HepG2 (cell line): Measurements from ENCODE around the gene GAN. TPM values are rescaled to one million over a fixed set of nuclear protein-coding genes. Genes with fewer than 3 reads are reported as not detected.
A peak's percentile ranks its signal among the peaks of the same experiment; 100 is the strongest.

Source experiments
- AGO2 ChIP-seq: fragments of 200-400 bp; formaldehyde crosslinking; optimal IDR thresholded peaks from 2 replicates; pipeline ENCODE3; 2017; ENCODE audit warnings: mild to moderate bottlenecking, low read depth, low read length, moderate library complexity
- ARID2 ChIP-seq: sonication (generic); formaldehyde crosslinking; IDR thresholded peaks from 2 replicates; pipeline ENCODE4 v1.8.1; 2022; ENCODE audit warnings: mild to moderate bottlenecking, missing genetic modification reagents, borderline replicate concordance
- ARID3A ChIP-seq: IDR thresholded peaks from 2 replicates; pipeline ENCODE4 v1.6.1; 2012; ENCODE audit warnings: low read depth, low read length, improper control_type of control experiment
- BORCS8-MEF2B ChIP-seq: sonication (generic); formaldehyde crosslinking; IDR thresholded peaks from 2 replicates; pipeline ENCODE4 v1.8.0; 2022; ENCODE audit warnings: mild to moderate bottlenecking, missing genetic modification reagents
- GABPA ChIP-seq, 2 experiments: IDR thresholded peaks; 2 replicates each; pipeline ENCODE4 v1.6.1; 2011 to 2016; ENCODE audit warnings: low read depth in 2 of 2, low read length in 1 of 2, missing biosample characterization in 1 of 2, missing genetic modification characterization in 1 of 2
- HCFC1 ChIP-seq: fragments of 150-350 bp; IDR thresholded peaks from 2 replicates; pipeline ENCODE4 v1.6.1; 2014; ENCODE audit warnings: low read depth, low read length
- HMG20B ChIP-seq: conservative IDR thresholded peaks from 2 replicates; pipeline ENCODE4 v1.6.1; 2016; ENCODE audit warnings: missing genetic modification reagents, missing compliant biosample characterization
- HOXA7 ChIP-seq: sonication (generic); formaldehyde crosslinking; IDR thresholded peaks from 2 replicates; pipeline ENCODE4 v1.8.1; 2022; ENCODE audit warnings: mild to moderate bottlenecking, missing genetic modification reagents, moderate library complexity
- MAX ChIP-seq: IDR thresholded peaks from 2 replicates; pipeline ENCODE4 v1.6.1; 2012; ENCODE audit warnings: inconsistent platforms
- POLR2A ChIP-seq, 2 experiments: IDR thresholded peaks; 2 replicates each; pipeline ENCODE4 v1.6.1; 2011; ENCODE audit warnings: low read depth in 2 of 2, low read length in 2 of 2, mild to moderate bottlenecking in 1 of 2, moderate library complexity in 1 of 2; ENCODE audit not compliant: insufficient read depth in 1 of 2
- REPIN1 ChIP-seq: sonication (generic); formaldehyde crosslinking; IDR thresholded peaks from 2 replicates; pipeline ENCODE4 v1.8.0; 2022; ENCODE audit warnings: missing genetic modification reagents, low read depth, mild to moderate bottlenecking, borderline replicate concordance
- SKI ChIP-seq: fragments of 450-650 bp; IDR thresholded peaks from one replicate; pipeline ENCODE4 v1.6.1; 2018; ENCODE audit warnings: mild to moderate bottlenecking; ENCODE audit not compliant: partially characterized antibody
- TEAD3 ChIP-seq: optimal IDR thresholded peaks from 2 replicates; pipeline ENCODE3; 2016; ENCODE audit warnings: borderline replicate concordance
- THYN1 ChIP-seq: sonication (generic); formaldehyde crosslinking; IDR thresholded peaks from 2 replicates; pipeline ENCODE4 v1.8.1; 2023; ENCODE audit warnings: low read depth, mild to moderate bottlenecking, moderate library complexity, missing genetic modification reagents, borderline replicate concordance
- ZNF136 ChIP-seq: sonication (generic); formaldehyde crosslinking; IDR thresholded peaks from 2 replicates; pipeline ENCODE4 v1.8.1; 2022; ENCODE audit warnings: low read depth, mild to moderate bottlenecking, moderate library complexity, missing genetic modification reagents
- ZNF160 ChIP-seq: sonication (generic); formaldehyde crosslinking; IDR thresholded peaks from 2 replicates; pipeline ENCODE4 v1.8.0; 2022; ENCODE audit warnings: mild to moderate bottlenecking, inconsistent platforms, missing genetic modification reagents
- ZNF329 ChIP-seq: sonication (generic); formaldehyde crosslinking; IDR thresholded peaks from 2 replicates; pipeline ENCODE4 v1.9.0; 2021; ENCODE audit warnings: low read depth, mild to moderate bottlenecking, missing genetic modification reagents
- ZNF362 ChIP-seq: sonication (generic); formaldehyde crosslinking; IDR thresholded peaks from 2 replicates; pipeline ENCODE4 v1.4.0; 2020; ENCODE audit warnings: missing genetic modification reagents, mild to moderate bottlenecking, borderline replicate concordance
- ZNF430 ChIP-seq: sonication (generic); formaldehyde crosslinking; IDR thresholded peaks from 2 replicates; pipeline ENCODE4 v1.9.0; 2021; ENCODE audit warnings: mild to moderate bottlenecking, missing genetic modification reagents
- ZNF512 ChIP-seq: sonication (generic); formaldehyde crosslinking; IDR thresholded peaks from 2 replicates; pipeline ENCODE4 v1.4.0; 2020; ENCODE audit warnings: mild to moderate bottlenecking, missing genetic modification reagents
- ZNF598 ChIP-seq: sonication (generic); formaldehyde crosslinking; IDR thresholded peaks from 2 replicates; pipeline ENCODE4 v1.5.1; 2020; ENCODE audit warnings: mild to moderate bottlenecking, missing genetic modification reagents, borderline replicate concordance
- ZSCAN22 ChIP-seq: sonication (generic); formaldehyde crosslinking; IDR thresholded peaks from 2 replicates; pipeline ENCODE4 v1.4.0; 2020; ENCODE audit warnings: mild to moderate bottlenecking, missing genetic modification reagents
- polyA plus RNA-seq, 8 experiments: library from polyadenylated mRNA; depleted of rRNA in 3 of 8; stranded (reverse) in 7 of 8; unstranded in 1 of 8; fragments of >200 nt; fragmentation: Illumina TruSeq in 4 of 8; extraction: Trizol in 4 of 8; gene quantifications; 2 replicates each; pipeline versions ENCODE4 v1.2.1 to v1.2.3, GENCODE V29; 2011 to 2016; ENCODE audit warnings: low read depth in 4 of 8, missing spikeins in 1 of 8, mixed read lengths in 1 of 8; ENCODE audit not compliant: insufficient read depth in 1 of 8
- total RNA-seq, 5 experiments: library from RNA; depleted of rRNA; stranded (reverse); fragments of >200 nt; fragmentation: Illumina TruSeq; extraction: Trizol; gene quantifications; 2 replicates each; pipeline ENCODE4 v1.2.3, GENCODE V29; 2016; ENCODE audit warnings: low read depth in 1 of 5
- TF ChIP-seq, protein P1 (sequence below): sonication (generic); formaldehyde crosslinking; IDR thresholded peaks from 2 replicates; pipeline ENCODE4 v1.5.0; 2020; ENCODE audit warnings: mild to moderate bottlenecking, missing genetic modification reagents, borderline replicate concordance

GAN gene
- total and polyA plus RNA-seq, 2 of the 13 experiments (the other 11 are each of a cell fraction or from before 2014, with no cell fraction given): 4.3 to 11.0 TPM

DNA sequence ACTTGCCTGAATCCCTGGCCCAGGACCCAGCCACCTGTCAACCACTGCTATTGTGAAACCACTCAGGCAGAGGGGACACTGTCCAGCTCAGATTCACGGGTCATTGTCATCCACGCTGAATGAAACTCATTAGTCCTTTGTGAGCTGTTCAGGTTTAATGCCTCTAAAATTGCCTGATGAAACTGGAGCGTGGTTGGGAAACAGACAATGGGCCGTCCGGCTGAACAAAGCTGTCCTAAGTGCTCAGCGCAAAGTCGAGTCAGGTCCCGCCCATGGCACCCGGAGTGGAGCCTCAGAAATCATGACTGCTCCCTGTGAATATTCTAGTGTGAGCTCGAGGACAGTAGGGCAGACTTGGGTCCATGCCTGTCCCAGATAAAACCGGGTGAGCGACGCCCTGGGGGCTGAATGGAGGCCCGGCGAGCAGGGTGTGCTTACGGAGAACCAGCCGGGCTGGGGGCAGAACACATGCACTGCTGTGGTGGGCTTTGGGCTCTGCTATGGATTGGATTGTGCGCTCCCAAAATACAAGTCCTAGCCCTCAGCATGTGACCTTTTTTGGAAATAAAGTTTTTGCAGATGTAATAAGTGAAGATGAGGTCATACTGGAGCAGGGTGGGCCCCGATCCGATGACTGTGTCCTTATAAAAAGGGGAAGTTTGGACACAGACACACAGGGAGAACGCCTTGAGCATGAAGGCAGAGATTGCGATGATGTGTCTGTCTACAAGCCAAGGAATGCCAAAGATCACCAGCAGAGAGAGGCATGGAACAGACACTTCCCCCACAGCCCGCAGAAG lies 117.0 kb downstream of the GAN start (continued):
- TF ChIP-seq ZNF362 (CRISPR knock-in tag) (no peak), AGO2 (no peak), ZNF598 (CRISPR knock-in tag) (peak; percentile 74; the same call in 1 of the 2 replicates), ARID2 (CRISPR knock-in tag) (peak; percentile 65; the same call in 1 of the 2 replicates), GABPA (IDR thresholded peaks at IDR 0.05; ENCODE audit: low read depth, low read length) (no peak), GABPA (CRISPR knock-in tag; IDR thresholded peaks at IDR 0.05; ENCODE audit: low read depth) (no peak), ZNF430 (no peak), HMG20B (no peak), ARID3A (no peak), ZNF136 (CRISPR knock-in tag) (peak; percentile 66; the same call in 1 of the 2 replicates), HCFC1 (no peak), SKI (peak; percentile 10), ZNF329 (no peak), MAX (peak; percentile 67), ZNF160 (CRISPR knock-in tag) (no peak; the same call in 1 of the 2 replicates), ZNF512 (no peak), TEAD3 (CRISPR knock-in tag) (no peak), ZSCAN22 (CRISPR knock-in tag) (no peak), BORCS8-MEF2B (CRISPR knock-in tag) (peak; percentile 50; the same call in 1 of the 2 replicates), THYN1 (no peak), HOXA7 (CRISPR knock-in tag) (no peak), REPIN1 (CRISPR knock-in tag) (0 out of 2 replicates have a peak, but pooled peaks have one; percentile 30), POLR2A (IDR thresholded peaks at IDR 0.05; ENCODE audit: insufficient read depth in 1 of 2, low read depth in 2 of 2, low read length in 2 of 2) (peak in 1 of 2 experiments; percentile 63; a peak in 2 of 4 replicates)
- TF ChIP-seq, protein P1, sequence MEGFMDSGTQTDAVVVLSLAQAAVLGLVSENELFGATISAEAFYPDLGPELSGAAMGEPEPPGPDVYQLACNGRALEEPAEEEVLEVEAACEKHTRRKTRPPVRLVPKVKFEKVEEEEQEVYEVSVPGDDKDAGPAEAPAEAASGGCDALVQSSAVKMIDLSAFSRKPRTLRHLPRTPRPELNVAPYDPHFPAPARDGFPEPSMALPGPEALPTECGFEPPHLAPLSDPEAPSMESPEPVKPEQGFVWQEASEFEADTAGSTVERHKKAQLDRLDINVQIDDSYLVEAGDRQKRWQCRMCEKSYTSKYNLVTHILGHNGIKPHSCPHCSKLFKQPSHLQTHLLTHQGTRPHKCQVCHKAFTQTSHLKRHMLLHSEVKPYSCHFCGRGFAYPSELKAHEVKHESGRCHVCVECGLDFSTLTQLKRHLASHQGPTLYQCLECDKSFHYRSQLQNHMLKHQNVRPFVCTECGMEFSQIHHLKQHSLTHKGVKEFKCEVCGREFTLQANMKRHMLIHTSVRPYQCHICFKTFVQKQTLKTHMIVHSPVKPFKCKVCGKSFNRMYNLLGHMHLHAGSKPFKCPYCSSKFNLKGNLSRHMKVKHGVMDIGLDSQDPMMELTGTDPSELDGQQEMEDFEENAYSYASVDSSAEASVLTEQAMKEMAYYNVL (CRISPR knock-in tag): 0 out of 2 replicates have a peak, but pooled peaks have one; percentile 30
